ENCODE results near the gene FOSB. TPM values are rescaled to one million over a fixed set of nuclear protein-coding genes. Genes with fewer than 3 reads are reported as not detected.

The FOSB gene
- total and polyA plus RNA-seq, 2 donors from 2014 or later, result 0.73 to 0.98 TPM

DNA sequence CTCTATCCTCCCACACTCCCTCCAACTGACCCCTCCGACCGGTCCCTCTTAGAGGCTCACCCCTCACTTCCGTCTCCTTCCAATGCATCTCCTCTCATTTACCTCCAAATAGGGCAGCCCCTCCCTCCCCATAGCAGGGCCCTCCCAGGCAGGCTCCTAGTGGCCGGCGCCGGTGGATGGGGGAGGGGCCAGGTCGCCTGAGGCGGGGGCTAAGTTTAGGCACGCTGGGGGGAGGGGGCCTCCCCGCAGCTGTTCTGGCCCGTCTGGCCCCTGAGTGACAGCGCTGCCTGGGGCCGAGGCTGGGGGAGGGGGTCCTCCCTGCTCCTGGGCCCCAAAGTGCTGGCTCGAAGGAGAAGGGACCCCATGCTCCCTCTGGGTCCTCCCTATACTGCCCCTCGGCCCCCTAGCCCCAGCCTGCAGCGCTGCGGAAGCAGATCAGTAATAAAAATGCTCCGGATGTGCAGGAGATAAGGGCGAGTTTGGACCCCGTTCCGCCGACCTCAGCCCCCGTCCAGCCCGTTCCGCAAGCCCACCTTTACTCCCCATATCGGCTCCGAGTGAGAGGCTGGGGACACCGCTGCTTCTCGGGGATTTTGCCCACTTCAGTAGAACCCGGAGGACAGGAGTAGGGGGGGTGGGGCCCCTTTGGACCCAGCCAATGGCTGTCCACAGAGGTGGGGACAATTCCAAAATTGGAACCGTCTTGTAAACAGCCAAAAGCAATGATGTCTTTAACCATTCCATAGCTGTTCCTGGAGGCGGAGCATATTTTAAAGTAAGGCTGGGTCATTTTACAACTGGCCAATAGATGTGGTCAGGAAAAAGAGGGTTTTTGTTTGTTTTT is 25.1 kb downstream of the FOSB start:
- peaks cover 0 to 9% (median 0%) of the 10 kb centered on the region in 3 donors for H3K4me1 ChIP-seq (ENCODE audit: control insufficient read depth in 2 of 3, insufficient read depth in 2 of 3, low read depth in 1 of 3, low read length in 3 of 3)
- H3K4me3 ChIP-seq (ENCODE audit: low read length in 3 of 3), result peak overlapping the region; percentile 47 to 64 (median 53)
- H3K9me3 ChIP-seq (ENCODE audit: control insufficient read depth in 2 of 3, insufficient read depth in 1 of 3, low read length in 3 of 3), result no peaks in the 10 kb centered on the region
- intact Hi-C loops (cut with DNase I), result no loop called here
- no peak overlapping the region for H3K27ac ChIP-seq (ENCODE audit: low read depth in 2 of 2, low read length in 2 of 2)
- peak overlapping the region in 1 of 3 donors; percentile 16 for H3K9ac ChIP-seq (ENCODE audit: low read length in 3 of 3)
- no peaks in the 10 kb centered on the region for H3K36me3 ChIP-seq (ENCODE audit: control insufficient read depth in 2 of 3, insufficient read depth in 3 of 3, low read length in 3 of 3)
- DNase-seq (peak in 4 of 5 donors; percentile 58 to 85 (median 68)), FAIRE-seq (no peak)
- TF ChIP-seq, protein P1, sequence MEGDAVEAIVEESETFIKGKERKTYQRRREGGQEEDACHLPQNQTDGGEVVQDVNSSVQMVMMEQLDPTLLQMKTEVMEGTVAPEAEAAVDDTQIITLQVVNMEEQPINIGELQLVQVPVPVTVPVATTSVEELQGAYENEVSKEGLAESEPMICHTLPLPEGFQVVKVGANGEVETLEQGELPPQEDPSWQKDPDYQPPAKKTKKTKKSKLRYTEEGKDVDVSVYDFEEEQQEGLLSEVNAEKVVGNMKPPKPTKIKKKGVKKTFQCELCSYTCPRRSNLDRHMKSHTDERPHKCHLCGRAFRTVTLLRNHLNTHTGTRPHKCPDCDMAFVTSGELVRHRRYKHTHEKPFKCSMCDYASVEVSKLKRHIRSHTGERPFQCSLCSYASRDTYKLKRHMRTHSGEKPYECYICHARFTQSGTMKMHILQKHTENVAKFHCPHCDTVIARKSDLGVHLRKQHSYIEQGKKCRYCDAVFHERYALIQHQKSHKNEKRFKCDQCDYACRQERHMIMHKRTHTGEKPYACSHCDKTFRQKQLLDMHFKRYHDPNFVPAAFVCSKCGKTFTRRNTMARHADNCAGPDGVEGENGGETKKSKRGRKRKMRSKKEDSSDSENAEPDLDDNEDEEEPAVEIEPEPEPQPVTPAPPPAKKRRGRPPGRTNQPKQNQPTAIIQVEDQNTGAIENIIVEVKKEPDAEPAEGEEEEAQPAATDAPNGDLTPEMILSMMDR (IDR thresholded peaks at IDR 0.05; ENCODE audit: borderline replicate concordance, extremely low read depth, insufficient read depth), result no peak
- H3K27me3 ChIP-seq (ENCODE audit: control insufficient read depth, insufficient read depth, low read length), result peaks cover 4% of the 10 kb centered on the region

DNA sequence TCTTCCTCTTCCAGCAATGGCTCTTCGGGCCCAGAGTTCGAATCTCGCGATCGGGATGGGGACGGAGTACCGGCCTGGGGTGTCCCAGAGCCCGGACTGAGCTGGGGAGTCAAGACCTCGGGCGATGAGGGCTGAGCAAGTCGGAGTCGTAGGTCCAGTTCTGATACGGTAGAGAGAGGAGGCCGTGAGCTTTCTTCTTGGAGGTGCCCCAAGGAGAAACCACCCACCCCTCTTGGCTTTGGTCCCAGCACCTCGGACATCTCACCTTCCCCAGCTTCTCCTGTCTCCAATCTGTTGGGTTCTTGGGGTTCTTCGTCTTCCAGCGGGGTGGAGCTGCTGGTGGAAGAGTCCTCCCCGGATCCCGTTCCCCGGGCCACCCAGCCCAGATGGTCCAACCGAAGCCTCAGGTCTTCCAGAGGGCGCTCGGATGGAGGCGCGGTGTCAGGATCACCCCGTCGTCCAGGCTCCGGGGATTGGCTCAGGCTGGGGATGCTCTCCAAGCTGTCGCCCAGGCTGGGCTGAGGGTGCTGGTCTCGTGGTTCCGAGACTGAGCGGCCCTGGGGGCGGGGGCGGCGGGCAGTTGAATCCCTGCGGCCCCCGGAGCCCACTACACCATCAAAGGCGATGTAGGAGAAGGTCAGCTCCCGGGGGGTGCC is 26.6 kb downstream of the FOSB start:
- peak in 1 of 5 donors; percentile 50 for DNase-seq
- Histone ChIP-seq H3K36me3 (ENCODE audit: control insufficient read depth in 2 of 3, insufficient read depth in 3 of 3, low read length in 3 of 3) (no peaks in the 10 kb centered on the region), H3K27ac (ENCODE audit: low read depth in 2 of 2, low read length in 2 of 2) (no peak overlapping the region), H3K4me3 (ENCODE audit: low read length in 3 of 3) (no peak overlapping the region), H3K4me1 (ENCODE audit: control insufficient read depth in 2 of 3, insufficient read depth in 2 of 3, low read depth in 1 of 3, low read length in 3 of 3) (peaks cover 0 to 19% (median 0%) of the 10 kb centered on the region in 3 donors), H3K9ac (ENCODE audit: low read length in 3 of 3) (no peak overlapping the region), H3K27me3 (ENCODE audit: control insufficient read depth, insufficient read depth, low read length) (peaks cover 10% of the 10 kb centered on the region), H3K9me3 (ENCODE audit: control insufficient read depth in 2 of 3, insufficient read depth in 1 of 3, low read length in 3 of 3) (no peaks in the 10 kb centered on the region)
- FAIRE-seq, result no peak
- TF ChIP-seq, protein P1 (IDR thresholded peaks at IDR 0.05; ENCODE audit: borderline replicate concordance, extremely low read depth, insufficient read depth), result no peak
- intact Hi-C loops (cut with DNase I), result no loop called here

DNA sequence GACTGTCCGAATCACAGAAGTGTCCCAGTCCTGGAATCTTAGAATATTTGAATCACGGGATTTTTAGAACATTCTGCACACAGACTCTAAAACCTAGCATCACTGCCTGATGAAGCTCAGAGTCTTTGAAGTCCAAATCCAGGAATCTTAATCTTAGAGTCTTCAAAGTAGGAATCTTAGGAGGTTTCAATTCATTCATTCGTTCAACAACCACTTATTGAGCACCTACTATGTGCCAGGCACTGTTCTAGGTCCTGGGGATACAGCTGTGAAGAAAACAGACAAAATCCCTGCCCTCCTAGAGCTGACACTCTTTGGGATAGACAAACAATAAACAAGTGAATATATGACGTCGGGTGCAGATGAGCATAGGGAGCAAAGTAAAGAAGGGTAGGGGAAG is 27.4 kb downstream of the FOSB start:
- no peak overlapping the region for H3K4me3 ChIP-seq (ENCODE audit: low read length in 3 of 3)
- no peaks in the 10 kb centered on the region for H3K9me3 ChIP-seq (ENCODE audit: control insufficient read depth in 2 of 3, insufficient read depth in 1 of 3, low read length in 3 of 3)
- TF ChIP-seq, protein P1 (IDR thresholded peaks at IDR 0.05; ENCODE audit: borderline replicate concordance, extremely low read depth, insufficient read depth), result no peak
- no peak overlapping the region for H3K9ac ChIP-seq (ENCODE audit: low read length in 3 of 3)
- H3K27me3 ChIP-seq (ENCODE audit: control insufficient read depth, insufficient read depth, low read length), result peaks cover 16% of the 10 kb centered on the region
- H3K27ac ChIP-seq (ENCODE audit: low read depth in 2 of 2, low read length in 2 of 2), result no peak overlapping the region
- no peak for DNase-seq
- intact Hi-C loops (cut with DNase I), result no loop called here
- peaks cover 0 to 19% (median 0%) of the 10 kb centered on the region in 3 donors for H3K4me1 ChIP-seq (ENCODE audit: control insufficient read depth in 2 of 3, insufficient read depth in 2 of 3, low read depth in 1 of 3, low read length in 3 of 3)
- FAIRE-seq, result no peak
- no peaks in the 10 kb centered on the region for H3K36me3 ChIP-seq (ENCODE audit: control insufficient read depth in 2 of 3, insufficient read depth in 3 of 3, low read length in 3 of 3)

Data from kidney (tissue), 14 donors.